ENCODE results near the gene HYOU1.
"Not testable (repeated sequence)": the region's sequence is repeated elsewhere in the genome, so short reads cannot be mapped to it uniquely, and the experiment has no call there.

The HYOU1 gene

GRCh38 chr11:119018074-119018938 lies 38.7 kb downstream of the HYOU1 start, which contains the start of the genes RPS25 and TRAPPC4:
TSS of gene RPS25 (minus strand) at chr11:119018343. CDS start at chr11:119018284, 59 bp downstream.
TSS of gene TRAPPC4 (plus strand) at chr11:119018766. CDS start at chr11:119018796, 30 bp downstream.
- peak; percentile 98 for DNase-seq

- not testable (repeated sequence) for DNase-seq
Observed at GRCh38 chr11:119017377-119017776, 39.6 kb downstream of the HYOU1 start.

- DNase-seq = no peak
Observed at GRCh38 chr11:119016216-119017009, 40.6 kb downstream of the HYOU1 start.

GRCh38 chr11:119015054-119015611 lies 41.9 kb downstream of the HYOU1 start:
- DNase-seq = no peak

GRCh38 chr11:119014209-119014924 lies 42.6 kb downstream of the HYOU1 start:
- no peak for DNase-seq

- DNase-seq = no peak
Observed at GRCh38 chr11:119012629-119013170, 44.3 kb downstream of the HYOU1 start.

GRCh38 chr11:119011476-119012053 lies 45.4 kb downstream of the HYOU1 start:
- DNase-seq = no peak

GRCh38 chr11:119006656-119007055 lies 50.3 kb downstream of the HYOU1 start:
- no peak for DNase-seq

- DNase-seq = no peak
Observed at GRCh38 chr11:119000906-119001305, 56.1 kb downstream of the HYOU1 start.

- DNase-seq = no peak
Observed at GRCh38 chr11:118998822-118999221, 58.2 kb downstream of the HYOU1 start.

- no peak for DNase-seq
Observed at GRCh38 chr11:118998388-118998717, 58.7 kb downstream of the HYOU1 start.

- peak; percentile 95 for DNase-seq
Observed at GRCh38 chr11:118997627-118998387, 59.2 kb downstream of the HYOU1 start, which contains the start of gene CENATAC. TSS of gene CENATAC (plus strand) at chr11:118998138. CDS start at chr11:118998198, 60 bp downstream.

GRCh38 chr11:118996926-118997626 lies 59.9 kb downstream of the HYOU1 start:
- DNase-seq = peak; percentile 24
